K562 (cell line): Measurements from ENCODE around the gene CYP2A6. TPM values are rescaled to one million over a fixed set of nuclear protein-coding genes. Genes with fewer than 3 reads are reported as not detected.

Source experiments
- CHCHD3 ChIP-seq: fragments of 250-450 bp; sonication (Bioruptor Pico); IDR thresholded peaks from 2 replicates; pipeline ENCODE4 v2.1.2; 2022; ENCODE audit warnings: mild to moderate bottlenecking
- CREBBP ChIP-seq: IDR thresholded peaks from one replicate; pipeline ENCODE4 v1.6.1; 2012; ENCODE audit warnings: low read depth, mild to moderate bottlenecking, control low read depth, inconsistent platforms, low read length
- EHMT2 ChIP-seq: fragments of 450-650 bp; IDR thresholded peaks from 2 replicates; pipeline ENCODE4 v1.6.1; 2018; ENCODE audit warnings: antibody characterized with exemption
- EP400 ChIP-seq: fragments of 450-650 bp; IDR thresholded peaks from 2 replicates; pipeline ENCODE4 v1.6.1; 2017; ENCODE audit warnings: antibody characterized with exemption, mild to moderate bottlenecking, moderate library complexity
- GABPB1 ChIP-seq: sonication (generic); formaldehyde crosslinking; IDR thresholded peaks from 2 replicates; pipeline ENCODE4 v1.8.0; 2022; ENCODE audit warnings: mild to moderate bottlenecking, missing genetic modification reagents
- KDM2B ChIP-seq: fragments of 250-450 bp; sonication (Bioruptor Pico); IDR thresholded peaks from 2 replicates; pipeline ENCODE4 v1.8.0; 2021; ENCODE audit warnings: mild to moderate bottlenecking, moderate library complexity
- NRF1 ChIP-seq, 2 experiments: fragments of 450-650 bp; IDR thresholded peaks in 1 of 2; conservative IDR thresholded peaks in 1 of 2; 2 replicates each; pipeline ENCODE4 v1.6.1; 2014; ENCODE audit warnings: mild to moderate bottlenecking in 2 of 2
- PHF8 ChIP-seq: fragments of 200-600 bp; sonication (generic); IDR thresholded peaks from 2 replicates; pipeline ENCODE4 v1.6.1; 2012; ENCODE audit warnings: mixed run types, mild to moderate bottlenecking, inconsistent platforms, low read length, moderate library complexity, borderline replicate concordance
- PKNOX1 ChIP-seq: fragments of 450-650 bp; IDR thresholded peaks from 2 replicates; pipeline ENCODE4 v1.6.1; 2016
- RB1 ChIP-seq: fragments of 450-650 bp; IDR thresholded peaks from 2 replicates; pipeline ENCODE4 v1.6.1; 2017; ENCODE audit warnings: low read depth, mild to moderate bottlenecking
- RBM39 ChIP-seq: fragments of 200-400 bp; formaldehyde crosslinking; optimal IDR thresholded peaks from 2 replicates; pipeline ENCODE3; 2018; ENCODE audit warnings: low read depth, low read length
- SOX6 ChIP-seq: fragments of 450-650 bp; IDR thresholded peaks from 2 replicates; pipeline ENCODE4 v1.6.1; 2014; ENCODE audit warnings: mild to moderate bottlenecking
- TAL1 ChIP-seq: fragments of 450-650 bp; IDR thresholded peaks from 2 replicates; pipeline ENCODE4 v1.6.1; 2016; ENCODE audit warnings: mild to moderate bottlenecking
- ZNF655 ChIP-seq: fragments of 250-450 bp; sonication (Bioruptor Pico); IDR thresholded peaks from 2 replicates; pipeline ENCODE4 v1.5.0; 2021
- ZNF699 ChIP-seq: fragments of 250-450 bp; sonication (Bioruptor Pico); IDR thresholded peaks from 2 replicates; pipeline ENCODE4 v1.8.0; 2021; ENCODE audit warnings: mild to moderate bottlenecking, moderate library complexity; ENCODE audit not compliant: insufficient replicate concordance
- ZNF764 ChIP-seq: fragments of 250-450 bp; sonication (Bioruptor Pico); IDR thresholded peaks from 2 replicates; pipeline ENCODE4 v1.4.0; 2020; ENCODE audit warnings: low read depth, mild to moderate bottlenecking, moderate library complexity
- ZNF766 ChIP-seq: fragments of 200-800 bp; sonication (Bioruptor generic); conservative IDR thresholded peaks from 2 replicates; pipeline ENCODE4 v1.6.1; 2016; ENCODE audit warnings: missing genetic modification characterization, missing compliant biosample characterization
- polyA plus RNA-seq, 8 experiments: library from polyadenylated mRNA; depleted of rRNA in 4 of 8; stranded (reverse) in 5 of 8; unstranded in 3 of 8; fragments of >200 nt; fragmentation: Nextera tagmentation in 2 of 8; fragmentation: Illumina TruSeq in 1 of 8; extraction: Ambion mirVana in 2 of 8; extraction: Trizol in 1 of 8; gene quantifications; 2 replicates each; pipeline versions ENCODE4 v1.2.1 to v1.2.3, GENCODE V29; 2011 to 2014; ENCODE audit warnings: inconsistent platforms in 1 of 8, missing spikeins in 1 of 8
- total RNA-seq, 7 experiments: library from RNA; depleted of rRNA in 6 of 7; stranded (reverse); fragments of >200 nt in 6 of 7; fragmentation: Illumina TruSeq in 2 of 7; extraction: Trizol in 2 of 7; gene quantifications; 2 replicates each; pipeline versions ENCODE4 v1.2.1 to v1.2.3, GENCODE V29; 2011 to 2021; ENCODE audit warnings: low replicate concordance in 1 of 7
- TF ChIP-seq, protein P1 (sequence below): fragments of 450-650 bp; IDR thresholded peaks from 2 replicates; pipeline ENCODE4 v1.6.1; 2016; ENCODE audit warnings: low read depth
- TF ChIP-seq, protein P2 (sequence below): sonication (generic); formaldehyde crosslinking; IDR thresholded peaks from 2 replicates; pipeline ENCODE4 v1.8.0; 2022; ENCODE audit warnings: mild to moderate bottlenecking, missing genetic modification reagents

The CYP2A6 gene
- total and polyA plus RNA-seq, 9 of the 15 experiments (the other 6 are each of a cell fraction or from before 2014, with no cell fraction given): 0.31 TPM; not detected in 8

GRCh38 chr19:40797963-40798682 lies 52.1 kb downstream of the CYP2A6 start (continued):
- TF ChIP-seq, protein P1, sequence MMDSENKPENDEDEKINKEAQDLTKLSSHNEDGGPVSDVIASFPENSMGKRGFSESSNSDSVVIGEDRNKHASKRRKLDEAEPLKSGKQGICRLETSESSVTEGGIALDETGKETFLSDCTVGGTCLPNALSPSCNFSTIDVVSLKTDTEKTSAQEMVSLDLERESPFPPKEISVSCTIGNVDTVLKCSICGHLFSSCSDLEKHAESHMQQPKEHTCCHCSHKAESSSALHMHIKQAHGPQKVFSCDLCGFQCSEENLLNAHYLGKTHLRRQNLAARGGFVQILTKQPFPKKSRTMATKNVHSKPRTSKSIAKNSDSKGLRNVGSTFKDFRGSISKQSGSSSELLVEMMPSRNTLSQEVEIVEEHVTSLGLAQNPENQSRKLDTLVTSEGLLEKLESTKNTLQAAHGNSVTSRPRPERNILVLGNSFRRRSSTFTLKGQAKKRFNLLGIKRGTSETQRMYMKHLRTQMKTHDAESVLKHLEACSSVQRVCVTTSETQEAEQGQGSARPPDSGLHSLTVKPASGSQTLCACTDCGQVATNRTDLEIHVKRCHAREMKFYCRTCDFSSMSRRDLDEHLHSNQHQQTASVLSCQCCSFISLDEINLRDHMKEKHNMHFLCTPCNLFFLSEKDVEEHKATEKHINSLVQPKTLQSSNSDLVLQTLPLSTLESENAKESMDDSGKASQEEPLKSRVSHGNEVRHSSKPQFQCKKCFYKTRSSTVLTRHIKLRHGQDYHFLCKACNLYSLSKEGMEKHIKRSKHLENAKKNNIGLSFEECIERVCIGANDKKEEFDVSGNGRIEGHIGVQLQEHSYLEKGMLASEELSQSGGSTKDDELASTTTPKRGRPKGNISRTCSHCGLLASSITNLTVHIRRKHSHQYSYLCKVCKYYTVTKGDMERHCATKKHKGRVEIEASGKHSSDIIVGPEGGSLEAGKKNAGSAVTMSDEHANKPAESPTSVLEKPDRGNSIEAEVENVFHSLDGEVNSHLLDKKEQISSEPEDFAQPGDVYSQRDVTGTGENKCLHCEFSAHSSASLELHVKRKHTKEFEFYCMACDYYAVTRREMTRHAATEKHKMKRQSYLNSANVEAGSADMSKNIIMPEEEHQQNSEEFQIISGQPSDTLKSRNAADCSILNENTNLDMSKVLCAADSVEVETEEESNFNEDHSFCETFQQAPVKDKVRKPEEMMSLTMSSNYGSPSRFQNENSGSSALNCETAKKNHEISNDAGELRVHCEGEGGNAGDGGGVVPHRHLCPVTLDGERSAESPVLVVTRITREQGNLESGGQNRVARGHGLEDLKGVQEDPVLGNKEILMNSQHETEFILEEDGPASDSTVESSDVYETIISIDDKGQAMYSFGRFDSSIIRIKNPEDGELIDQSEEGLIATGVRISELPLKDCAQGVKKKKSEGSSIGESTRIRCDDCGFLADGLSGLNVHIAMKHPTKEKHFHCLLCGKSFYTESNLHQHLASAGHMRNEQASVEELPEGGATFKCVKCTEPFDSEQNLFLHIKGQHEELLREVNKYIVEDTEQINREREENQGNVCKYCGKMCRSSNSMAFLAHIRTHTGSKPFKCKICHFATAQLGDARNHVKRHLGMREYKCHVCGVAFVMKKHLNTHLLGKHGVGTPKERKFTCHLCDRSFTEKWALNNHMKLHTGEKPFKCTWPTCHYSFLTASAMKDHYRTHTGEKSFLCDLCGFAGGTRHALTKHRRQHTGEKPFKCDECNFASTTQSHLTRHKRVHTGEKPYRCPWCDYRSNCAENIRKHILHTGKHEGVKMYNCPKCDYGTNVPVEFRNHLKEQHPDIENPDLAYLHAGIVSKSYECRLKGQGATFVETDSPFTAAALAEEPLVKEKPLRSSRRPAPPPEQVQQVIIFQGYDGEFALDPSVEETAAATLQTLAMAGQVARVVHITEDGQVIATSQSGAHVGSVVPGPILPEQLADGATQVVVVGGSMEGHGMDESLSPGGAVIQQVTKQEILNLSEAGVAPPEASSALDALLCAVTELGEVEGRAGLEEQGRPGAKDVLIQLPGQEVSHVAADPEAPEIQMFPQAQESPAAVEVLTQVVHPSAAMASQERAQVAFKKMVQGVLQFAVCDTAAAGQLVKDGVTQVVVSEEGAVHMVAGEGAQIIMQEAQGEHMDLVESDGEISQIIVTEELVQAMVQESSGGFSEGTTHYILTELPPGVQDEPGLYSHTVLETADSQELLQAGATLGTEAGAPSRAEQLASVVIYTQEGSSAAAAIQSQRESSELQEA: no peak
- TF ChIP-seq, protein P2, sequence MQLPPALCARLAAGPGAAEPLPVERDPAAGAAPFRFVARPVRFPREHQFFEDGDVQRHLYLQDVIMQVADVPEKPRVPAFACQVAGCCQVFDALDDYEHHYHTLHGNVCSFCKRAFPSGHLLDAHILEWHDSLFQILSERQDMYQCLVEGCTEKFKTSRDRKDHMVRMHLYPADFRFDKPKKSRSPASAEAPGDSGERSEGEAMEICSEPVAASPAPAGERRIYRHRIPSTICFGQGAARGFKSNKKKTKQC (CRISPR knock-in tag): no peak
- TF ChIP-seq EHMT2 (no peak), CHCHD3 (no peak), ZNF655 (CRISPR knock-in tag) (no peak), NRF1 (conservative IDR thresholded peaks at IDR 0.05 in 1 of 2, IDR thresholded peaks at IDR 0.05 in 1 of 2) (no peak), GABPB1 (CRISPR knock-in tag) (no peak; the same call in 1 of the 2 replicates), ZNF766 (no peak), ZNF764 (no peak), KDM2B (no peak), SOX6 (no peak), ZNF699 (no peak), CREBBP (no peak), TAL1 (no peak), PHF8 (peak; percentile 48; the same call in 1 of the 2 replicates), RBM39 (no peak), PKNOX1 (no peak), EP400 (peak; percentile 71), RB1 (no peak)
